Sigmoid colon (tissue), 7 donors: ENCODE measurements around the gene POLD1. TPM values are rescaled to one million over a fixed set of nuclear protein-coding genes. Genes with fewer than 3 reads are reported as not detected.

Source experiments
- DNase-seq: peaks from one replicate; pipeline ENCODE4 v3.0.0-alpha.2; 2019
- H3K27ac ChIP-seq, 4 donors: fragments of 200-600 bp; sonication (generic); one replicate each; pipeline ENCODE4 v1.5.1; 2016 to 2019; ENCODE audit warnings: mild to moderate bottlenecking in 1 of 4
- H3K27me3 ChIP-seq, 3 donors: fragments of 200-600 bp; sonication (generic); one replicate each; pipeline ENCODE4 v1.5.1; 2019; ENCODE audit warnings: mild to moderate bottlenecking in 1 of 3
- H3K36me3 ChIP-seq, 4 donors: fragments of 200-600 bp; sonication (generic); one replicate each; pipeline ENCODE4 v1.5.1; 2016 to 2019
- H3K4me1 ChIP-seq, 4 donors: fragments of 200-600 bp; sonication (generic); one replicate each; pipeline ENCODE4 v1.5.1; 2017 to 2019
- H3K4me3 ChIP-seq, 4 donors: fragments of 200-600 bp; sonication (generic); one replicate each; pipeline ENCODE4 v1.5.1; 2017 to 2019; ENCODE audit warnings: mild to moderate bottlenecking in 2 of 4, moderate library complexity in 1 of 4
- H3K9me3 ChIP-seq, 4 donors: fragments of 200-600 bp in 3 of 4; sonication (generic) in 3 of 4; one replicate each; pipeline versions ENCODE4 v1.5.1 to v1.6.1; 2013 to 2019
- EP300 ChIP-seq, 4 donors: sonication (generic); formaldehyde crosslinking; IDR thresholded peaks; one replicate each; pipeline ENCODE4 v1.6.1; 2017; ENCODE audit warnings: antibody characterized with exemption in 4 of 4
- POLR2A ChIP-seq, 2 donors: fragments of 450-650 bp; IDR thresholded peaks; one replicate each; pipeline ENCODE4 v1.6.1; 2016; ENCODE audit warnings: antibody characterized with exemption in 2 of 2, mild to moderate bottlenecking in 2 of 2, moderate library complexity in 2 of 2
- POLR2AphosphoS5 ChIP-seq, 4 donors: sonication (generic); formaldehyde crosslinking; IDR thresholded peaks; one replicate each; pipeline ENCODE4 v1.6.1; 2017; ENCODE audit warnings: antibody characterized with exemption in 4 of 4
- WGBS, 2 donors: extraction: QIAGEN DNeasy Blood & Tissue Kit; methylation state at CpG; one replicate each; pipeline ENCODE4 v1.1.7; 2013; 5-methylcytosine and 5-hydroxymethylcytosine counted together
- intact Hi-C: fragments of 100-400 bp; cut with DNase I; formaldehyde crosslinking; loops from one replicate; pipeline ENCODE4 v1.15.1; 2023
- polyA plus RNA-seq, 3 donors: library from polyadenylated mRNA; stranded (reverse); fragments of 200-250 nt; gene quantifications; one replicate each; pipeline ENCODE4 v1.2.3, GENCODE V29; 2013
- total RNA-seq, 4 donors: library from RNA; depleted of rRNA; stranded (reverse); fragments of >200 nt; gene quantifications; one replicate each; pipeline ENCODE4 v1.1.0, GENCODE V29; 2016
- TF ChIP-seq, protein P1 (sequence below), 4 experiments: fragments of 450-650 bp in 3 of 4; fragments of 200-600 bp in 1 of 4; IDR thresholded peaks; one replicate each; pipeline ENCODE4 v1.5.1; 2016 to 2019; ENCODE audit warnings: antibody characterized with exemption in 4 of 4, mild to moderate bottlenecking in 3 of 4, moderate library complexity in 2 of 4
- donor health status: healthy with polysubstance abuse.
- donor health status: Bipolar disorder and iron deficiency.
- donor health status: healthy.

POLD1 gene
- total and polyA plus RNA-seq, 7 donors = 9.6 to 44.2 (median 10.8) TPM

DNA sequence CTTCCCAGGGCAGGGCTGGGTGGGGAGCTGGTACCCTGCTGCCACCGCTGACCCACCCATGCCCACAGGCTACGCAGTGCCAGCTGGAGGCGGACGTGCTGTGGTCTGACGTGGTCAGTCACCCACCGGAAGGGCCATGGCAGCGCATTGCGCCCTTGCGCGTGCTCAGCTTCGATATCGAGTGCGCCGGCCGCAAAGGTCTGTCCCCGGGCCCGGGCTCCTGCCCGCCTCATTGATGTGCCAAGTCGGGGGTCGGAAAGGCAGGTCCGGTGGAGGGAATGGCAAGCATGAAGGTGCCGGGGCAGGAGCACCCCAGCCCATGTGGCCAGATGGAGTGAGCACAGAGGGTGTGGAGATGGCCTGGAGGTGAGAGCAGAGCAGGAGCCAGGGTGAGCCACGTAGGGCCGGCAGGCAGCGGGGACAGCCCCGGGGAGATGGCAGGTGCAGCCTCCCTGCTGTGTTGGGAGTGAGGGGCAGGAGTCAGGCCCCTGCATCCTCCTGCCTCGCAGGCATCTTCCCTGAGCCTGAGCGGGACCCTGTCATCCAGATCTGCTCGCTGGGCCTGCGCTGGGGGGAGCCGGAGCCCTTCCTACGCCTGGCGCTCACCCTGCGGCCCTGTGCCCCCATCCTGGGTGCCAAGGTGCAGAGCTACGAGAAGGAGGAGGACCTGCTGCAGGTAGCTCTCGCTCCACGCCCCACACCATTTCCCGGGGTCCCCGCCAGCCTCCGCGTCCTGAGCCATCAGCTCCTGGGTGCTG is 18.6 kb downstream of the POLD1 start:
- Histone ChIP-seq H3K4me1 (no peaks in the 10 kb centered on the region), H3K27me3 (no peaks in the 10 kb centered on the region), H3K27ac (no peak overlapping the region), H3K4me3 (no peak overlapping the region), H3K36me3 (peaks cover 0 to 30% (median 2%) of the 10 kb centered on the region in 4 donors), H3K9me3 (no peaks in the 10 kb centered on the region)
- intact Hi-C loops = no loop called here
- TF ChIP-seq POLR2A (IDR thresholded peaks at IDR 0.05) (no peak), EP300 (IDR thresholded peaks at IDR 0.05) (no peak), POLR2AphosphoS5 (IDR thresholded peaks at IDR 0.05) (no peak)
- TF ChIP-seq, protein P1, sequence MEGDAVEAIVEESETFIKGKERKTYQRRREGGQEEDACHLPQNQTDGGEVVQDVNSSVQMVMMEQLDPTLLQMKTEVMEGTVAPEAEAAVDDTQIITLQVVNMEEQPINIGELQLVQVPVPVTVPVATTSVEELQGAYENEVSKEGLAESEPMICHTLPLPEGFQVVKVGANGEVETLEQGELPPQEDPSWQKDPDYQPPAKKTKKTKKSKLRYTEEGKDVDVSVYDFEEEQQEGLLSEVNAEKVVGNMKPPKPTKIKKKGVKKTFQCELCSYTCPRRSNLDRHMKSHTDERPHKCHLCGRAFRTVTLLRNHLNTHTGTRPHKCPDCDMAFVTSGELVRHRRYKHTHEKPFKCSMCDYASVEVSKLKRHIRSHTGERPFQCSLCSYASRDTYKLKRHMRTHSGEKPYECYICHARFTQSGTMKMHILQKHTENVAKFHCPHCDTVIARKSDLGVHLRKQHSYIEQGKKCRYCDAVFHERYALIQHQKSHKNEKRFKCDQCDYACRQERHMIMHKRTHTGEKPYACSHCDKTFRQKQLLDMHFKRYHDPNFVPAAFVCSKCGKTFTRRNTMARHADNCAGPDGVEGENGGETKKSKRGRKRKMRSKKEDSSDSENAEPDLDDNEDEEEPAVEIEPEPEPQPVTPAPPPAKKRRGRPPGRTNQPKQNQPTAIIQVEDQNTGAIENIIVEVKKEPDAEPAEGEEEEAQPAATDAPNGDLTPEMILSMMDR (IDR thresholded peaks at IDR 0.05) = no peak
- no peak for DNase-seq
- WGBS, 2 donors = 95 to 97% methylated on average over 41 of the region's 41 CpGs

DNA sequence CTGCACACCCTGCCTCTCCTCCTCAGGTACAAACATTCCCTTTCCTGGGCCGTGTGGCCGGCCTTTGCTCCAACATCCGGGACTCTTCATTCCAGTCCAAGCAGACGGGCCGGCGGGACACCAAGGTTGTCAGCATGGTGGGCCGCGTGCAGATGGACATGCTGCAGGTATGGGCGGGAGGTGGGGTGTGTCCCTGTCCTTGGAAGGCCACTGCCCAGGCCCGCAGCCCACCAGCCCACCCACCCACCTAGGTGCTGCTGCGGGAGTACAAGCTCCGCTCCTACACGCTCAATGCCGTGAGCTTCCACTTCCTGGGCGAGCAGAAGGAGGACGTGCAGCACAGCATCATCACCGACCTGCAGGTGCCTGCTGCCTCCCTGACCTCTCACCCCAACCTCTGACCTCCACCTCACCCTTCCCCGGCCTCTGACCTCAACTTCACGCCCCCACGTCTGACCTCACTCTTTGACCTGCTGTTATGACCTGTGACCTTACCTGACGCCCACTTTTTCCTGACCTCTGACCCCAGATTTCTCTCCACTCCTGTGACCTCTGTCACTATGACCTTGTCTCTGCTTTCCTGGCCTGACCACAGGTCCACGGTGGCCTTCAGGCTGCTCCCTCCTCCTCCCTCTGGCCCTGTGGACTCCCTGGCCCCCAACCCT is 22.1 kb downstream of the POLD1 start:
- no peaks in the 10 kb centered on the region for H3K9me3 ChIP-seq
- peaks cover 0 to 47% (median 11%) of the 10 kb centered on the region in 4 donors for H3K36me3 ChIP-seq
- no peaks in the 10 kb centered on the region for H3K27me3 ChIP-seq
- no peak overlapping the region for H3K4me3 ChIP-seq
- no peak for DNase-seq
- intact Hi-C loops = no loop called here
- 92 to 93% methylated on average over 22 of the region's 22 CpGs for WGBS, 2 donors
- H3K4me1 ChIP-seq = no peaks in the 10 kb centered on the region
- no peak overlapping the region for H3K27ac ChIP-seq
- TF ChIP-seq POLR2AphosphoS5 (IDR thresholded peaks at IDR 0.05) (no peak), POLR2A (IDR thresholded peaks at IDR 0.05) (no peak), EP300 (IDR thresholded peaks at IDR 0.05) (no peak)
- TF ChIP-seq, protein P1 (IDR thresholded peaks at IDR 0.05) = no peak

DNA sequence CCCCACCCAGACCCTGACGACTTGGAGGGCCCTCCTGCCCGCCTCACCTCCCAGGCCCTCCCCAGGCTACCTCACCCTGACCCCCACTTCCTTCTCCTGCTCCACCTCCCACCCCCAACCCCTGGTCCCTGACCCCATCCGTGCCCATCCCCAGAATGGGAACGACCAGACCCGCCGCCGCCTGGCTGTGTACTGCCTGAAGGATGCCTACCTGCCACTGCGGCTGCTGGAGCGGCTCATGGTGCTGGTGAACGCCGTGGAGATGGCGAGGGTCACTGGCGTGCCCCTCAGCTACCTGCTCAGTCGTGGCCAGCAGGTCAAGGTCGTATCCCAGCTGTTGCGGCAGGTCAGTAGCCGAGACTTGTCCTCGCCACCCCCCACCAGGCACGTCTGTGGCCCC is 22.7 kb downstream of the POLD1 start:
- Histone ChIP-seq H3K4me3 (no peak overlapping the region), H3K27ac (no peak overlapping the region), H3K36me3 (peaks cover 0 to 44% (median 11%) of the 10 kb centered on the region in 4 donors), H3K4me1 (no peaks in the 10 kb centered on the region), H3K27me3 (no peaks in the 10 kb centered on the region), H3K9me3 (no peaks in the 10 kb centered on the region)
- intact Hi-C loops = no loop called here
- TF ChIP-seq, protein P1 (IDR thresholded peaks at IDR 0.05) = no peak
- no peak for TF ChIP-seq POLR2A (IDR thresholded peaks at IDR 0.05)
- no peak for TF ChIP-seq POLR2AphosphoS5 (IDR thresholded peaks at IDR 0.05)
- 95 to 96% methylated on average over 19 of the region's 19 CpGs for WGBS, 2 donors
- DNase-seq = no peak

GRCh38 chr19:50409347-50409746 is 25.2 kb downstream of the POLD1 start:
- TF ChIP-seq POLR2AphosphoS5 (IDR thresholded peaks at IDR 0.05) = no peak
- WGBS, 2 donors = 96 to 97% methylated on average over 17 of the region's 17 CpGs

DNA sequence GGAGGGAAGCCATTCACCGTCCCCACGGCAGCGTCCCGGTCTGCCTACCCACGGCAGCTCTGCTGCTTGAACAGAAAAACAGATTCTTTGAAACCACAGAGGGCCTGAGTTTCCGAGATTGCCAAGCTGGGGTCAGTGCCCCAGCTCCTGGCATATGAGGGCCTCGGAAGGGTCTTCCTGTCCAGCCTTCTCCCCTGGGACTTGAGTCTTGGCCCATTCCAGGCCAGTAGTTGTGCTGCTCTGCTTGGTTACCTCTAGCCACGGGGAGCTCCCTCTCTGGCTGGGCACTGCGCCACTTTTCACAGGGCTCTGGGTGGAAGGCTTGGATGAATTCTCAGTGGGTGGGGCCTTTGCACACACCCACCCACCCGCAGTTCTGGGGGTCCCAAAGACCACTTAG is 26.0 kb downstream of the POLD1 start:
- Histone ChIP-seq H3K27me3 (no peaks in the 10 kb centered on the region), H3K4me3 (no peak overlapping the region), H3K36me3 (peaks cover 0 to 27% (median 9%) of the 10 kb centered on the region in 4 donors), H3K4me1 (no peaks in the 10 kb centered on the region), H3K27ac (no peak overlapping the region), H3K9me3 (no peaks in the 10 kb centered on the region)
- TF ChIP-seq POLR2AphosphoS5 (IDR thresholded peaks at IDR 0.05) (no peak), EP300 (IDR thresholded peaks at IDR 0.05) (no peak), POLR2A (IDR thresholded peaks at IDR 0.05) (no peak)
- TF ChIP-seq, protein P1 (IDR thresholded peaks at IDR 0.05) = no peak
- DNase-seq = no peak
- intact Hi-C loops = no loop called here
- 77 to 86% methylated on average over 10 of the region's 10 CpGs for WGBS, 2 donors

More at GRCh38 chr19:50409347-50409746, 25.2 kb downstream of the POLD1 start:
- no peaks in the 10 kb centered on the region for H3K27me3 ChIP-seq
- no peak for DNase-seq
- intact Hi-C loops = no loop called here
- H3K27ac ChIP-seq = no peak overlapping the region
- H3K4me3 ChIP-seq = no peak overlapping the region
- H3K36me3 ChIP-seq = peaks cover 0 to 27% (median 9%) of the 10 kb centered on the region in 4 donors
- H3K4me1 ChIP-seq = no peaks in the 10 kb centered on the region
- H3K9me3 ChIP-seq = no peaks in the 10 kb centered on the region
